Measurements from ENCODE around the gene GDF10.

The GDF10 gene

GRCh38 chr10:47348138-47348651, 48.2 kb downstream of the GDF10 start, which contains the start of gene RBP3:
Gene RBP3, plus strand, starts transcription at chr10:47348363. Its CDS starts 122 bp downstream, at chr10:47348485.
- CTCF ChIA-PET = interaction anchor here (0.5 to 1.3 kb wide), 6 partner anchors 9 to 355 kb away, joined by 3 to 4 read pairs (median 4); no protein-coding TSS in a partner anchor
- POLR2A ChIA-PET = no interaction called here

GRCh38 chr10:47348661-47349470, 48.9 kb downstream of the GDF10 start:
- no peaks in the 10 kb centered on the region for H3K9me3 ChIP-seq (ENCODE audit: control insufficient read depth, insufficient read depth, low read depth, low read length)
- H3K4me3 ChIP-seq (ENCODE audit: low read depth, low read length) = no peak overlapping the region
- CTCF ChIA-PET = interaction anchor here (1.1 kb wide), 1 partner anchor 11 kb away, joined by 4 read pairs; no protein-coding TSS in a partner anchor
- no peak overlapping the region for H3K27ac ChIP-seq (ENCODE audit: extremely low read depth, low read depth, low read length)
- POLR2A ChIA-PET = no interaction called here
- H3K4me1 ChIP-seq (ENCODE audit: control insufficient read depth, insufficient read depth, low read length) = peaks cover 3% of the 10 kb centered on the region; the same call in 1 of the 2 replicates
- H3K36me3 ChIP-seq (ENCODE audit: control insufficient read depth in 2 of 2, insufficient read depth in 1 of 2, low read length in 2 of 2) = no peaks in the 10 kb centered on the region
- no peak for TF ChIP-seq HOXC10 (CRISPR knock-in tag; IDR thresholded peaks at IDR 0.05)
- no peak for TF ChIP-seq ZNF280D (tag by site-specific recombination; IDR thresholded peaks at IDR 0.05)
- TF ChIP-seq AEBP2 (tag by site-specific recombination; IDR thresholded peaks at IDR 0.05; ENCODE audit: borderline replicate concordance) = no peak
- no peak for TF ChIP-seq ZNF549 (tag by site-specific recombination; IDR thresholded peaks at IDR 0.05)
- no peak for TF ChIP-seq ZNF174 (tag by site-specific recombination; IDR thresholded peaks at IDR 0.05)
- no peak for TF ChIP-seq ZNF747 (tag by site-specific recombination; IDR thresholded peaks at IDR 0.05)
- TF ChIP-seq PRDM1 (tag by site-specific recombination; IDR thresholded peaks at IDR 0.05) = no peak
- TF ChIP-seq ZNF19 (tag by site-specific recombination; IDR thresholded peaks at IDR 0.05; ENCODE audit: low read depth) = no peak

More at GRCh38 chr10:47348138-47348651, 48.2 kb downstream of the GDF10 start, which contains the start of gene RBP3:
- no peaks in the 10 kb centered on the region for H3K9me3 ChIP-seq (ENCODE audit: control insufficient read depth, insufficient read depth, low read depth, low read length)
- no peak for TF ChIP-seq ZNF202 (tag by site-specific recombination; IDR thresholded peaks at IDR 0.05; ENCODE audit: borderline replicate concordance)
- TF ChIP-seq ZNF10 (tag by site-specific recombination; IDR thresholded peaks at IDR 0.05) = no peak
- no peak for TF ChIP-seq CTCF (tag by site-specific recombination; IDR thresholded peaks at IDR 0.05)
- no peak for TF ChIP-seq MZF1 (tag by site-specific recombination; IDR thresholded peaks at IDR 0.05; ENCODE audit: borderline replicate concordance)
- no peak for TF ChIP-seq ZNF362 (tag by site-specific recombination; IDR thresholded peaks at IDR 0.05)
- no peak for TF ChIP-seq ZNF239 (tag by site-specific recombination; IDR thresholded peaks at IDR 0.05)
- no peak for TF ChIP-seq ZSCAN23 (tag by site-specific recombination; IDR thresholded peaks at IDR 0.05)
- TF ChIP-seq OVOL3 (tag by site-specific recombination; IDR thresholded peaks at IDR 0.05) = no peak
- TF ChIP-seq ZNF558 (tag by site-specific recombination; IDR thresholded peaks at IDR 0.05) = no peak
- TF ChIP-seq KLF10 (tag by site-specific recombination; IDR thresholded peaks at IDR 0.05) = no peak
- TF ChIP-seq GLI4 (tag by site-specific recombination; IDR thresholded peaks at IDR 0.05) = no peak
- TF ChIP-seq ZEB2 (tag by site-specific recombination; IDR thresholded peaks at IDR 0.05) = no peak
- TF ChIP-seq ZNF596 (tag by site-specific recombination; IDR thresholded peaks at IDR 0.05) = no peak
- TF ChIP-seq KLF7 (tag by site-specific recombination; IDR thresholded peaks at IDR 0.05; ENCODE audit: borderline replicate concordance) = no peak
- TF ChIP-seq ZBTB49 (tag by site-specific recombination; IDR thresholded peaks at IDR 0.05; ENCODE audit: low read depth) = no peak
- no peak within 1 kb of the TSS for H3K4me3 ChIP-seq (ENCODE audit: low read depth, low read length)
- H3K4me1 ChIP-seq (ENCODE audit: control insufficient read depth, insufficient read depth, low read length) = peaks cover 3% of the 10 kb centered on the region; the same call in 1 of the 2 replicates
- H3K27ac ChIP-seq (ENCODE audit: extremely low read depth, low read depth, low read length) = no peak within 1 kb of the TSS
- H3K36me3 ChIP-seq (ENCODE audit: control insufficient read depth in 2 of 2, insufficient read depth in 1 of 2, low read length in 2 of 2) = no peaks in the 10 kb centered on the region
